IPS-18c (cell line): Measurements from ENCODE around the gene INSYN2B.

Experiments
- H3K4me3 ChIP-seq: 2 replicates; pipeline ENCODE4 v1.7.0; 2013; ENCODE audit warnings: low read depth, mild to moderate bottlenecking, low read length, moderate library complexity; ENCODE audit not compliant: insufficient read depth
- H3K9me3 ChIP-seq: one replicate; pipeline ENCODE4 v1.6.1; 2013; ENCODE audit warnings: mild to moderate bottlenecking, low read length, moderate library complexity; ENCODE audit not compliant: control insufficient read depth, insufficient read depth

Gene INSYN2B

DNA sequence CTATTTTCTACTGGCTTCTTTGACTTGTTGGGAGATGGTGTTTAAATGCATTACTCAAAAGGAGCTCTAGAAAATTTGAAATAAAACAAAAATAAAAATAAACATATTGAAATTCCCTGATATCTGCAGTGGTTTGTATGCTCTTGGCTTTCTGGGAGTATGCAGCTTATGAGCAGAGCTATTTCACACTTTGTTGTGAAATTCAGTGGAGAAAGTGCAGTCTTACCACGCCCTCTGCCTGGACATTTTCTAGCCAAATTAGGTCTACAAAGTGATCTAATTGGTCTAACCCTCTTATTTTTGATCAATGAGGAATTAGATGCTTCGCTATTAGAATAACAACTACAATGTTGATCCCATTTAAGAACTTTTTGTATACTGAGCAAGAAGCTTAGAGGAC, 66.8 kb downstream of the INSYN2B start:
- H3K9me3 ChIP-seq, result no peaks in the 10 kb centered on the region
- H3K4me3 ChIP-seq, result no peak overlapping the region

GRCh38 chr5:169911448-169912212, 68.7 kb downstream of the INSYN2B start:
- Histone ChIP-seq H3K9me3 (no peaks in the 10 kb centered on the region), H3K4me3 (no peak overlapping the region)

GRCh38 chr5:169910393-169910792, 69.9 kb downstream of the INSYN2B start:
- no peak overlapping the region for H3K4me3 ChIP-seq
- H3K9me3 ChIP-seq, result no peaks in the 10 kb centered on the region

DNA sequence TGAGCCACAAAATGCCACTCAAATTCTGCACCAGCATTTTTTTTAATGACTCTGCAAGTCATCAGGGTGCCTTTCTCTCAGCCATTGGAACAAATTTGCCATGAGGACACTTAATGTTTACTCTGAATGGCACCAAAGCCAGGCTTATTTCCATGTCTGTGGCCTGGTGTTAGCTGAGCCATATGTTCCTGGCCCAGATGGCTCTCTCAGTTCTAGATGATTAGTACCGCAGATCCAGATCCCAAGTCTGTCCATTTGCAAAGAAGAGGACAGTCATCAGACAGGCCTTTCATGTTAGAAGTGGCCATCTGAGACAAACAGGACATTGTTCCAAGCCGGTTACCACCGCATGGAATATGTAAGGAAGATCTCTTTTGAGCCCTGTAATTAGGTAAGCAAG, 70.3 kb downstream of the INSYN2B start:
- Histone ChIP-seq H3K4me3 (no peak overlapping the region), H3K9me3 (no peaks in the 10 kb centered on the region)

DNA sequence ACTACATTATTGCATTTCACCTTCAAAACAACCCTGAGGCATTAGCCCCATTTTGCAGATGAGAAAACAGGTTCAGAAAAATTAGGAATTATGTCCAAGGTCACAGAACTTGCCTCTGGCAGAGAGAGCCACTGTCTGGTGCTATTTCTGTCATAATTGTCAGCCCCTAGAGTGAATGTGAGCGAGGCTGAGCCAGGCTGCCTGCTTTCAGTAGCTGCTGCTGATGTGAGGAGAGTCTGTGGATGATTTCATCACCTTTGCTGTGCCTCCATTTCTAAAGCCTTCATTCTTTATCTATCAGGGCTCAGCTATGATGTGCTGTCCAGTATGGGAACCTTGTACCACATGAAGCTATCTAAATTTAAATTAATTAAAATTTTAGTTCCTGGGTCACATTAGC, 71.4 kb downstream of the INSYN2B start:
- no peak overlapping the region for H3K4me3 ChIP-seq
- no peaks in the 10 kb centered on the region for H3K9me3 ChIP-seq

GRCh38 chr5:169906745-169907649, 73.3 kb downstream of the INSYN2B start:
- H3K9me3 ChIP-seq, result no peaks in the 10 kb centered on the region
- H3K4me3 ChIP-seq, result no peak overlapping the region

DNA sequence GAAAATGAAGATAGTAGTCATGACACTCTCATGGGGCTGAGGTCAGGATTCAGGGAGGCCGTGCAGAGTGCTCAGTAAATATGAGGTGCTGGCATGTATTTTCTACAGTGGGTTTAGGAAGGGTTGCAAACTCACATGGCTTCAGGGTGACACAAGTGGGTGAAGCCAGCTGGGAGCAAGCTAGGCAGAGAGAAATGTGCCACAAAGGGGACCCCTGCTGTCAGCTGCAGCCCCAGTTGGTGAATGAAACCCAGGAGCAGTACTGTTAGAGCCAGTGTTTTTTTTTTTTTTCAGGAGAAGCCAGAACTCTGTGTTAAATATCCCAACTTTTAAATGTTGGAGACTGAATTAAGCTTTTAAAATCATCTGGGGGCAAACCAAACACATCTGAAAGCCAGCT, 75.3 kb downstream of the INSYN2B start:
- Histone ChIP-seq H3K9me3 (peaks cover 2% of the 10 kb centered on the region), H3K4me3 (no peak overlapping the region)

- H3K9me3 ChIP-seq, result peaks cover 2% of the 10 kb centered on the region
- no peak overlapping the region for H3K4me3 ChIP-seq
Observed at GRCh38 chr5:169904508-169904907, 75.8 kb downstream of the INSYN2B start.

GRCh38 chr5:169904059-169904458, 76.2 kb downstream of the INSYN2B start:
- H3K4me3 ChIP-seq, result no peak overlapping the region

DNA sequence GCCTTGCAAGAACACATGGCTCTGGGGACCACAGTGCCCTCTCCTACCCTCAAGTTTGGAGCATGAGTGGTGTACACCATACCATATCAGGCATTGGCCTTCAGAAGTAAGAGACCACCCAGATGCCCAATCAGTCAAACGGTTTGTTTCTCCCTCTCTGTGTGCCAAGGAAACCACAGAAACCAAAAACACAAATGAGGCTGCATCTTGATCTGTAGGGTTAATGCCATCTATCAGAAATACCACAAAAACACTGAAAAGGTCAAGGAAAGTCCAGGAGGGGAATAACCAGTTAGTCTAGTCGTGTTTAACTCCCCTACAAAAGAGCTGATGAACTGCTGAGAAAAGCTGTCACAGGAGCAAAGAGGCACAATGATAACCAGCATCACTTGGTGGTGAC, 78.4 kb downstream of the INSYN2B start:
- Histone ChIP-seq H3K9me3 (peaks cover 2% of the 10 kb centered on the region), H3K4me3 (no peak overlapping the region)

More at GRCh38 chr5:169904059-169904458, 76.2 kb downstream of the INSYN2B start:
- peaks cover 2% of the 10 kb centered on the region for H3K9me3 ChIP-seq

DNA sequence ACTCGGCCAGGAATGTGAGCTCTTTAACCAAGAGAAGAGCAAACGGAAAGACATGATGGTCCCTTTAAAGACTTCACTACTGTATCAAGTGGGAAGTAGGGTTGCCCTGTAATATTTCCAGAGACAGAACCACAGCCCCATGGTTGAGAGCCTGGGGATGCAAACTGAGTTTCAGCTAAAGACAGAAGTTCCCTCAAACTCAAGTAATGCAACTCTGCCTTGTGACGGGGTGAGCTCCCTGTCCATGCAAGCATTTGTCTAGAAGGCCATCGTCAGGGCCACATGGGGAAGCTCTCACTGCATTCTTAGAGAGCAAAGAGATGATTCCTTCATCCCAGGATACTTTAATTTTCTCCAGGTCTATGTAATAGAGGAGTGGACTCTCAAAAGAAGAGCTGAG, 82.8 kb downstream of the INSYN2B start:
- Histone ChIP-seq H3K9me3 (peaks cover 2% of the 10 kb centered on the region), H3K4me3 (no peak overlapping the region)

DNA sequence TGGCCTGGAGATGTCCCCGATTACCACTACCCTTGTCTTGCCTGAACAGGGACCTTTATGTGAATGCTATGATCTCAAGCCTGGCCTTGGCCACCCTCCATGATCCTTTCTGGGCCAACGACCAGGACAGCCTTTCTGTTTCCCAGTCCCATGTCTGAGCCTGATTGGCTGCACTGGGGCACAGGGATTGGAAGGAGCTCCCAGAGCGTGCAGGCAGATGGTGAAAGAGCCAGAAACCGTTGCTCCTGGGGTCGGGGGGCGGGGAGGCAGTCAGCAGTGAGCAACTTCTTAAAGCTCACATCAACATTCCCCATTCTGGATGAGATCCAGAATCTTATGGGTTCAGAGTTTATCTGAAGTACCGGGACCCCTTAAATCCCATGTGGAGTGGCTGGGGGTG, 84.4 kb downstream of the INSYN2B start:
- no peak overlapping the region for H3K4me3 ChIP-seq
- H3K9me3 ChIP-seq, result no peaks in the 10 kb centered on the region

GRCh38 chr5:169893571-169893970, 86.7 kb downstream of the INSYN2B start:
- H3K9me3 ChIP-seq, result no peaks in the 10 kb centered on the region
- no peak overlapping the region for H3K4me3 ChIP-seq

DNA sequence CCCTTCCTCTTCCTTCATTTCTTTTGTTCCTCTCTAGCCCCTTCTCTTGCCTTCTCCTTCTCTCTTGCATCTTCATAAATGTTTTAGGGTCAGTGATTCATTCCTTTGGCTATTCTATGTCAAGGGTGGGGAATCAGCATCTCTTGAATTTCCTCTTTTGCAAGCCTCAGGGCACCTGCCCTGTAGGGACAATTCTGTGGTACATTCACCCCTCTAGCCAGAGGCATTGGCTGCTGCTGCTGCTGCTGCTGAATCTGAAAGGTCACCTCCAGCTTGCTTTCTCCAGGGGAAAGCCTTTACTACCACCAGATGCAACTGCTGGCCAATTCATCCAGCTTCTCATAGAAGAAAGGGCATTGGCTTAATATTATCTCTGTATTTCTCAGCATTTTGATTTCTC, 87.3 kb downstream of the INSYN2B start:
- no peaks in the 10 kb centered on the region for H3K9me3 ChIP-seq
- H3K4me3 ChIP-seq, result no peak overlapping the region

DNA sequence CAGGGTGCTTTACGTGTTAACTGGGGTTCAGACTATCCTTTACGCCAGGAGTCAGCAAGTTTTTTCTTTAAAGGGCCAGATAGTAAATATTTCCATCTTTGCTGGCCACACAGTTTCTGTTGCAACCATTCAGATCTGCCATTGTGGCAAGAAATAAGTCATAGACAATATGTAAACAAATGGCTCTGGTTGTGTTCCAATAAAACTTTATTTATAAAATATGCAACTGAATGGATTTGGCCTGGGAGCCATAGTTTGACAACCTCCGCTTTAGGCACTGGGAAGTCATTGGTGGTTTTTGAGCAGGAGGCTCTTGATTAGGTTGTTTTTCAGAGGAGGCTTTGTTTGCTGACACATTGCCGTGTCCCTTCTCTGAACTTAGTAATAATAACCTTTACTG, 90.7 kb downstream of the INSYN2B start:
- H3K4me3 ChIP-seq, result no peak overlapping the region
- no peaks in the 10 kb centered on the region for H3K9me3 ChIP-seq

DNA sequence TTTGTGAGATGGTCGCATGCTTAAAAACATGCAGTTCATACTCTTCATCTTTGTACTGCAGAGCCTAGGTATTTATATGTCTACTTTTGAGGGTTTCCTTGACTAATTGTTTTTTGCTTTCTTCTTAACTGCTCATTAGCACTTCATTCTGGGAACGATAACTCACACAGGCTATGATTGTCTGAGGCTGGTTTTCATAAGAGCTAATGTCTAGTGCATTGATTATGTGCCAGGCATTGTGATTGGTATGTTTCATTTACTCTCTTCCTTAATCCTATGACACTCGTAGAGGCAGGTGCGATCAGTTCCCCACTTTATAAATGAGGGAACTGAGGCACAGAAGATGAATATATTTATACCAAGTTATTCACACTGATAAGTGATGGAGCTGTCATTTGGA, 93.6 kb downstream of the INSYN2B start:
- Histone ChIP-seq H3K9me3 (no peaks in the 10 kb centered on the region), H3K4me3 (no peak overlapping the region)

DNA sequence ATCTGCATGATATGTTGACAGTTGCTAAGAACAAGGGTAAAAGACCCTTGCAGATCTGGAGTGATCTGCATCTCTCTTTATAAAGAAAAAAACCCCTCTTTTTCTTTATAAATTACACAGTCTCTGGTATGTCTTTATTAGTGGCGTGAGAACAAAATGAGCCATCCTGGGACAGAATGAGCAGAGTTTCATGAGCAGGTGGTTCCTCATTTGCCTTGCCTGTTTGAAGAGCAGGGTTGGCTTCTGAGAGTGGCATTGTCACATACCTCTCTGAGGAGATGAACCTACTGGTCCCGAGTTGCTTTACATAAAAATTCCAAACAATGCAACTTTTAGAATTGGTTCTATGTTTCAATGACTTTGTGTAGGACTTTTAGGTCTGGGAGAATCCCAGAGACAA, 94.3 kb downstream of the INSYN2B start:
- Histone ChIP-seq H3K4me3 (no peak overlapping the region), H3K9me3 (no peaks in the 10 kb centered on the region)

- Histone ChIP-seq H3K9me3 (no peaks in the 10 kb centered on the region), H3K4me3 (no peak overlapping the region)
Observed at GRCh38 chr5:169881702-169882303, 98.5 kb downstream of the INSYN2B start.
